OCI-LY7 (cell line): ENCODE measurements around the gene OR10J4. TPM values are rescaled to one million over a fixed set of nuclear protein-coding genes. Genes with fewer than 3 reads are reported as not detected.

ENCODE experiments used
- BruUV-seq: library from RNA; stranded (reverse); fragments of 400-500 nt; replicated peaks from 2 replicates; lab custom pipeline; 2021; lab: Mats Ljungman, UMichigan
- CTCF ChIA-PET: fragments of 300-600 bp; sonication (Branson Sonifier 250); formaldehyde crosslinking; loops from one replicate; lab custom pipeline; 2022; ENCODE audit warnings: antibody characterized with exemption; ENCODE audit not compliant: unreplicated experiment; lab: Charles Lee
- POLR2A ChIA-PET: fragments of 300-600 bp; sonication (Branson Sonifier 250); formaldehyde crosslinking; loops from one replicate; lab custom pipeline; 2022; ENCODE audit warnings: antibody characterized with exemption; lab: Charles Lee
- DNase-seq: peaks from one replicate; pipeline ENCODE4 v3.0.0-alpha.2; 2015; ENCODE audit warnings: low spot score
- H2AFZ ChIP-seq: fragments of 200-600 bp; sonication (generic), shearing (Covaris generic); 2 replicates; pipeline ENCODE4 v1.6.1; 2014; ENCODE audit warnings: mild to moderate bottlenecking, antibody characterized with exemption, low read length, moderate library complexity
- H3K27ac ChIP-seq: fragments of 200-600 bp; sonication (generic); 2 replicates; pipeline ENCODE4 v1.5.1; 2014; ENCODE audit warnings: mixed run types, low read depth, mild to moderate bottlenecking, moderate library complexity, low read length, inconsistent platforms; ENCODE audit not compliant: poor library complexity, severe bottlenecking
- H3K36me3 ChIP-seq: fragments of 200-600 bp; sonication (generic); 2 replicates; pipeline ENCODE4 v1.6.1; 2014; ENCODE audit warnings: mild to moderate bottlenecking, antibody characterized with exemption, low read length, moderate library complexity, mixed read lengths; ENCODE audit not compliant: insufficient read depth
- H3K4me1 ChIP-seq: fragments of 200-600 bp; sonication (generic); 2 replicates; pipeline ENCODE4 v1.5.1; 2014; ENCODE audit warnings: mild to moderate bottlenecking, low read length; ENCODE audit not compliant: insufficient read depth, poor library complexity, severe bottlenecking
- H3K4me2 ChIP-seq: fragments of 200-600 bp; sonication (generic); 2 replicates; pipeline ENCODE4 v1.6.1; 2014; ENCODE audit warnings: mild to moderate bottlenecking, low read length
- H3K4me3 ChIP-seq: fragments of 200-600 bp; sonication (generic); 2 replicates; pipeline ENCODE4 v1.5.1; 2014; ENCODE audit warnings: mild to moderate bottlenecking, low read depth, low read length; ENCODE audit not compliant: poor library complexity, severe bottlenecking
- H3K79me2 ChIP-seq: fragments of 200-600 bp; sonication (generic); 2 replicates; pipeline ENCODE4 v1.6.1; 2016; ENCODE audit warnings: low read depth, mild to moderate bottlenecking, low read length, moderate library complexity, mixed read lengths; ENCODE audit not compliant: insufficient read depth
- H3K9me2 ChIP-seq: fragments of 200-600 bp; sonication (generic); 2 replicates; pipeline ENCODE4 v1.6.1; 2016; ENCODE audit warnings: mild to moderate bottlenecking, low read length, mixed read lengths; ENCODE audit not compliant: insufficient read depth
- H3K9me3 ChIP-seq: fragments of 200-600 bp; sonication (generic); 2 replicates; pipeline ENCODE4 v1.6.1; 2014; ENCODE audit warnings: mild to moderate bottlenecking, mixed run types, low read length, mixed read lengths
- H4K20me1 ChIP-seq: fragments of 200-600 bp; sonication (generic); 2 replicates; pipeline ENCODE4 v1.6.1; 2014; ENCODE audit warnings: mild to moderate bottlenecking, antibody characterized with exemption, low read length, moderate library complexity, mixed read lengths; ENCODE audit not compliant: insufficient read depth
- EZH2phosphoT487 ChIP-seq: fragments of 200-600 bp; sonication (generic); IDR thresholded peaks from 2 replicates; pipeline ENCODE4 v1.6.1; 2018; ENCODE audit warnings: low read depth, borderline replicate concordance, mild to moderate bottlenecking, mixed run types, antibody characterized with exemption, low read length, moderate library complexity, mixed read lengths
- intact Hi-C: fragments of 100-400 bp; cut with micrococcal nuclease; formaldehyde crosslinking; loops from one replicate; pipeline ENCODE4 v1.10.0; 2022; ENCODE audit not compliant: unreplicated experiment
- total RNA-seq, 2 experiments: library from RNA; depleted of rRNA in 1 of 2; stranded (reverse); fragments of >200 nt in 1 of 2; shearing (Covaris generic) in 1 of 2; gene quantifications; 2 replicates each; pipeline ENCODE4 v1.2.3, GENCODE V29; 2014 to 2022
- TF ChIP-seq, protein P1 (sequence below): fragments of 200-600 bp; sonication (generic); conservative IDR thresholded peaks from 2 replicates; pipeline ENCODE4 v1.5.1; 2014; ENCODE audit warnings: mild to moderate bottlenecking, antibody characterized with exemption, low read length, moderate library complexity, mixed read lengths

The OR10J4 gene
- total RNA-seq, 2 experiments from 2014 or later, result not detected

GRCh38 chr1:159469921-159470533, 38.0 kb downstream of the OR10J4 start:
- CTCF ChIA-PET, result no interaction called here

DNA sequence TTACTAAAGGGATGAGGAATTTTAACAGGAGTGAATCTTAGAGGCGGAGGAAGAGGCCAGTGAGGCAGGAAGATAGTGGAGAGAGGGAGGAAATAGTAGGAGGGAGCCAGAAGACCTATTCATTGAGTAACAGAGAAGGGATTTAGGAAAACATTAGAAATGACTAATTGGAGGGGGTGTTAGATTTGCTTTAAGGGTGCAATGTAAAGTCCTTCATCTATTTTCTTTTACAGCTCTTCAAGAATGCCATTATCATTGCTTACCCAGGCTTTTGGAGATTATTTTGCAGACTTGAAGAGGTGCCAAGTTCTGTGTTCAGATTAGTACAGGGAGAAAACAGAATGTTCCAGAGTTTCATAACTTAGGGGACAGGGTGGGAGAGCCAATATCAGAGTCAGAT, 41.3 kb downstream of the OR10J4 start:
- no TSS peak for BruUV-seq
- DNase-seq, result no peak
- H4K20me1 ChIP-seq, result no peaks in the 10 kb centered on the region
- intact Hi-C loops, result no loop called here
- TF ChIP-seq, protein P1, sequence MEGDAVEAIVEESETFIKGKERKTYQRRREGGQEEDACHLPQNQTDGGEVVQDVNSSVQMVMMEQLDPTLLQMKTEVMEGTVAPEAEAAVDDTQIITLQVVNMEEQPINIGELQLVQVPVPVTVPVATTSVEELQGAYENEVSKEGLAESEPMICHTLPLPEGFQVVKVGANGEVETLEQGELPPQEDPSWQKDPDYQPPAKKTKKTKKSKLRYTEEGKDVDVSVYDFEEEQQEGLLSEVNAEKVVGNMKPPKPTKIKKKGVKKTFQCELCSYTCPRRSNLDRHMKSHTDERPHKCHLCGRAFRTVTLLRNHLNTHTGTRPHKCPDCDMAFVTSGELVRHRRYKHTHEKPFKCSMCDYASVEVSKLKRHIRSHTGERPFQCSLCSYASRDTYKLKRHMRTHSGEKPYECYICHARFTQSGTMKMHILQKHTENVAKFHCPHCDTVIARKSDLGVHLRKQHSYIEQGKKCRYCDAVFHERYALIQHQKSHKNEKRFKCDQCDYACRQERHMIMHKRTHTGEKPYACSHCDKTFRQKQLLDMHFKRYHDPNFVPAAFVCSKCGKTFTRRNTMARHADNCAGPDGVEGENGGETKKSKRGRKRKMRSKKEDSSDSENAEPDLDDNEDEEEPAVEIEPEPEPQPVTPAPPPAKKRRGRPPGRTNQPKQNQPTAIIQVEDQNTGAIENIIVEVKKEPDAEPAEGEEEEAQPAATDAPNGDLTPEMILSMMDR, result no peak
- TF ChIP-seq EZH2phosphoT487, result no peak
- H3K4me1 ChIP-seq, result no peaks in the 10 kb centered on the region
- H3K79me2 ChIP-seq, result no peaks in the 10 kb centered on the region
- H3K36me3 ChIP-seq, result no peaks in the 10 kb centered on the region
- H2AFZ ChIP-seq, result no peak overlapping the region
- no peak overlapping the region for H3K4me2 ChIP-seq
- H3K27ac ChIP-seq, result no peak overlapping the region
- CTCF ChIA-PET, result no interaction called here
- H3K9me3 ChIP-seq, result no peaks in the 10 kb centered on the region
- H3K4me3 ChIP-seq, result no peak overlapping the region
- no peaks in the 10 kb centered on the region for H3K9me2 ChIP-seq
- POLR2A ChIA-PET, result interaction anchor here (2.2 kb wide), 1 partner anchor 11 kb away, joined by 6 read pairs; no protein-coding TSS in a partner anchor

More at GRCh38 chr1:159469921-159470533, 38.0 kb downstream of the OR10J4 start:
- POLR2A ChIA-PET, result interaction anchor here (0.7 kb wide), 1 partner anchor 19 kb away, joined by 4 read pairs; no protein-coding TSS in a partner anchor
- DNase-seq, result no peak
- TF ChIP-seq, protein P1, result no peak
- no peak for TF ChIP-seq EZH2phosphoT487
- no peaks in the 10 kb centered on the region for H4K20me1 ChIP-seq
- H3K36me3 ChIP-seq, result no peaks in the 10 kb centered on the region
- H3K27ac ChIP-seq, result no peak overlapping the region
- no peaks in the 10 kb centered on the region; the same call in 1 of the 2 replicates for H3K79me2 ChIP-seq
- H3K4me2 ChIP-seq, result no peak overlapping the region
- H3K4me1 ChIP-seq, result no peaks in the 10 kb centered on the region
- no peak overlapping the region for H3K4me3 ChIP-seq
- no peaks in the 10 kb centered on the region for H3K9me3 ChIP-seq
- no peak overlapping the region for H2AFZ ChIP-seq
- no TSS peak for BruUV-seq
- no peaks in the 10 kb centered on the region for H3K9me2 ChIP-seq
- intact Hi-C loops, result no loop called here

- intact Hi-C loops, result no loop called here
- TF ChIP-seq, protein P1, result no peak
- no peak for TF ChIP-seq EZH2phosphoT487
- POLR2A ChIA-PET, result no interaction called here
- no peak overlapping the region for H3K4me2 ChIP-seq
- no peak overlapping the region for H2AFZ ChIP-seq
- BruUV-seq, result no TSS peak
- H3K36me3 ChIP-seq, result no peaks in the 10 kb centered on the region
- H3K9me2 ChIP-seq, result no peaks in the 10 kb centered on the region
- no peak for DNase-seq
- CTCF ChIA-PET, result no interaction called here
- no peak overlapping the region for H3K4me3 ChIP-seq
- H3K9me3 ChIP-seq, result no peaks in the 10 kb centered on the region
- no peak overlapping the region for H3K27ac ChIP-seq
- H4K20me1 ChIP-seq, result no peaks in the 10 kb centered on the region
- no peaks in the 10 kb centered on the region for H3K79me2 ChIP-seq
- no peaks in the 10 kb centered on the region for H3K4me1 ChIP-seq
Measured at GRCh38 chr1:159474926-159475325, 42.9 kb downstream of the OR10J4 start.
